Mammary microvascular endothelial cell (primary cell): ENCODE results near the gene TRIM38. TPM values are rescaled to one million over a fixed set of nuclear protein-coding genes. Genes with fewer than 3 reads are reported as not detected.

Experiments
- total RNA-seq: library from RNA; depleted of rRNA; stranded (reverse); fragments of >200 nt; gene quantifications from 2 replicates; pipeline ENCODE4 v1.2.3, GENCODE V29; 2015

The TRIM38 gene, protein sequence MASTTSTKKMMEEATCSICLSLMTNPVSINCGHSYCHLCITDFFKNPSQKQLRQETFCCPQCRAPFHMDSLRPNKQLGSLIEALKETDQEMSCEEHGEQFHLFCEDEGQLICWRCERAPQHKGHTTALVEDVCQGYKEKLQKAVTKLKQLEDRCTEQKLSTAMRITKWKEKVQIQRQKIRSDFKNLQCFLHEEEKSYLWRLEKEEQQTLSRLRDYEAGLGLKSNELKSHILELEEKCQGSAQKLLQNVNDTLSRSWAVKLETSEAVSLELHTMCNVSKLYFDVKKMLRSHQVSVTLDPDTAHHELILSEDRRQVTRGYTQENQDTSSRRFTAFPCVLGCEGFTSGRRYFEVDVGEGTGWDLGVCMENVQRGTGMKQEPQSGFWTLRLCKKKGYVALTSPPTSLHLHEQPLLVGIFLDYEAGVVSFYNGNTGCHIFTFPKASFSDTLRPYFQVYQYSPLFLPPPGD
- total RNA-seq, result 5.1 and 5.4 TPM in 2 replicates

DNA sequence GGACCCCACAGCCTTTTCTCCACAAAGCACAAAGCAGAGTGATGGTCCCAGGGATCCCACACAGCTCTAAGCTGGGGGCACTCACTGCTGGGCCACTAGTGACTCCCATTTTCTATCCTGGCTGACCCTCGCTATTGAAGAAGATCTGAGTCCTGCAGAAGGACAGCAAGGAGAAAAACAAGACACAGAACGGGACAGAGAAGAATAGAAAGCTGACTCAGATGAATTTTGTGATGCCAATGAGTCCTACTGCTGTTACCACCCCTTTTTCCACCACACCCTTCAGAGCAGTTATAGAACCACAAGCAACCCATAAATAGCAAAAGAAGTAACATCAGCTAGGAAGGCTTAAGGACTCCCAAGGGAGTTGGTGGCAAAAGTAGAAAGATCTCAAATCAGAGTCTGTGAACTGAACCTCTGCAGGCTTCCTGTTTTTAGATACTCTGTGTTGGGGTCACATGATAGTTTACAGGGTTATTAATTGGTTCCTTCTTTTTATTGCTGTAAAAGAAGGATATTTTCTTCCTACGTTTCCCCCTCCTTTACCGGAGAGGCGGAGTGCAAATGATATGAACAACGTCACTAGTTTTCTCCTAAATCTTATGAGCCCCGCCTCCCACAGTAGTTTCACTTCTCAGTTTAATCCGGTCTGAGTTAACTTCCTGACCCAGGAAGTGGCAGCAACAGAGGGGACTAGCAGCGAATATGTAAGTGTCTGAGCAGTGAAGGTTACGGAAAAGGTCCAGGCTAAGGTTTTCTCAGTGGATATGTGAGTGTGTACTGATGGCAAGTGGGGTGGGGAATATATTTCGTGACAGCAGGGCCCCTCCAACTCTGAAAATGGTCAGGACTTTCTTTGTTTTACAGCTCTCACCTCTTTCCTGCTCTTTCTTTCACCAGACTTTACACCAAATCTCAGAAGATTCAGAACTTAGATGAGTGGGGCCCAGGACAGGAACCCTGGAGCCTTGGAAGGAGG is at the start of gene TRIM38:
TSS of gene TRIM38 (plus strand) at position 654 of the 979 bp plus-strand sequence. CDS start 3,721 bp downstream, outside the sequence.

DNA sequence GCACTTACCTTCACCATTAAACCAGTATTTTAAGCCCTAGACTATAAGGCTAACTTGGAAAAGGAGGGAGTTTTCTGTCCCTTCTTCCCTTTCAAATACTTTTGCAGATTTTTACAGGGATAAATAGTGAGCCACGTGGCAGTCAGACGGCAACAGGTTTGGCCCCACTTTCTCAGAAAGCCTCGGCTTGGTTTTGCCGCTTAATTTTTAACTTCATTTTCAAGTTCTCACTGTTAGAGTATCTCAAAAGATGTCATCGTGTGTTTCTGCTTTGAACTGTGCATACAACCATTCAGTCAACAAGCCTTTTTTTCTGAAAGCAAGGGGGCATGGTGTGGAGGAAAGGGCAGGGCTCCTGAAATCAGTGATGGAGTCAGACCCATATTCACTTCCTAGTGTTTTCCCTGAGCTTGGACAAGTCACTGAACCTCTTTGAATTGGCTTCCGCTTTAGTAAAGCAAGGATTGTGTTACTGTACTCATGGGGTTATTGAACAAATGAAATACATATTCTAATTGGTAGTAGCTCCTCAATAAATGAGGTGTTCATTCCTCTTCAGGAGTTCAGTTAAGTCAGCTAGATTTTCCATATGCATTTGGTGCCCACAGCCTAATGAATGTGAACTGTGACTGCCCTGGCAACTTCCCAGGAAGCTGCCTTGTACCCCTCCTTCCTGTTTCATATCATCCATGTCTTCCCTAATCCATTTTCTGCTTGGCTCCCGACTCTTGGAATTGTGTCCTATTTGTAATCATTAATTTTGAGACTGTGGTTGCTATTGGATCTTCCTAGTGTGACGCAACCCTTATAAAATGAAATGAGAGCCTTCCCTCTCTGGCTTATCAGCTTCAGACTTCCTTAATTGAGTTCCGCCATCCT is 31.8 kb upstream of the TRIM38 start, which contains the start of gene SLC17A2:
TSS of gene SLC17A2 (minus strand) at position 160 of the 879 bp plus-strand sequence. CDS start 4,895 bp downstream, outside the sequence.

Other genes starting within 250 kb of the TRIM38 start
- gene SLC17A4, start 208.1 kb upstream of the TRIM38 start, total RNA-seq, result not detected in 2 replicates
- gene SLC17A1, start 130.8 kb upstream of the TRIM38 start, total RNA-seq, result not detected in 2 replicates
- gene SLC17A3, start 88.6 kb upstream of the TRIM38 start, total RNA-seq, result not detected in 2 replicates
- not detected in 2 replicates for gene SLC17A2, start 32.1 kb upstream of the TRIM38 start, total RNA-seq
- gene HFE, start 124.6 kb downstream of the TRIM38 start, total RNA-seq, result 3.1 and 5.4 TPM in 2 replicates